ENCODE measurements around the gene CX3CL1.

- TF ChIP-seq CTCF (IDR thresholded peaks at IDR 0.05) (no peak), POLR2A (IDR thresholded peaks at IDR 0.05) (no peak)
Measured at GRCh38 chr16:57333402-57333801, 38.9 kb upstream of the CX3CL1 start.

Measured in uterus (tissue), 2 donors.